ENCODE results near the gene KLK1.

Gene KLK1

DNA sequence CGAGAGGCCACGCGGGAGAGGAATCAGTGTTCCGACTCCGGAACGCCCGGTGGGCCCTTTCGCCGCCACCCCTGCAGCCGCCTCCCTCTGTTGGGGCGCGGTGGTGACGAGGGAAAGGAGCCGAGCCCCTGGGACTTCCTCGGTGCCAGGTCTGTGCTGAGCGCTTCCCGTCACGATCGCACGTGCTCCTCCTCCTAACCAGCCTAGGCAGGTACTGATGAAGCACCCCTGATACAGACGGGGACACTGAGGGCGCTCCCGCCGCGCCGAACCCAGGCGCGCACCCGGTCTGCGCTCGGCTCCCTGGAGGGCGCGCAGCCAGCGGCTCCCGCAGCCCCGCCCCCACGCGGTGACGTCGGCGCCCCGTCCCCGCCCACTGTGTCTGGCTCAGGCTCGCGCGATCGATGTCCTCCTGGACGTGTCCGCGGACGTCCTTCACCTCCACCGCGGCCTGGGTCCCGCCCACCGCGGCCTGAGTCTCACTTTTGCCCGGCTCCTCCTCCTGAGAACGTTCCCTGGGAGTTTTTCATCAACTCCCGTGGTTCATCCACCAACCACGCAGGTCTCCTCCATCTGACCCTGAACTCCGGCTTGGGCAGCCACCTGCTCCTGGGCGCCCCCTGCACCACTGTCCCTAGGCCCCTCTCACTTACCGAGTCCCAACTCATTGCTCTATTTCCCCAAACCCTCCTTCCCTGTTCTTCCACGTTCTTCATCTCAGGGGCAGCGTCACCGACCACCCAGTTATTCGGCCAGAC lies 12.4 kb upstream of the KLK1 start:
- DNase-seq: no peak

DNA sequence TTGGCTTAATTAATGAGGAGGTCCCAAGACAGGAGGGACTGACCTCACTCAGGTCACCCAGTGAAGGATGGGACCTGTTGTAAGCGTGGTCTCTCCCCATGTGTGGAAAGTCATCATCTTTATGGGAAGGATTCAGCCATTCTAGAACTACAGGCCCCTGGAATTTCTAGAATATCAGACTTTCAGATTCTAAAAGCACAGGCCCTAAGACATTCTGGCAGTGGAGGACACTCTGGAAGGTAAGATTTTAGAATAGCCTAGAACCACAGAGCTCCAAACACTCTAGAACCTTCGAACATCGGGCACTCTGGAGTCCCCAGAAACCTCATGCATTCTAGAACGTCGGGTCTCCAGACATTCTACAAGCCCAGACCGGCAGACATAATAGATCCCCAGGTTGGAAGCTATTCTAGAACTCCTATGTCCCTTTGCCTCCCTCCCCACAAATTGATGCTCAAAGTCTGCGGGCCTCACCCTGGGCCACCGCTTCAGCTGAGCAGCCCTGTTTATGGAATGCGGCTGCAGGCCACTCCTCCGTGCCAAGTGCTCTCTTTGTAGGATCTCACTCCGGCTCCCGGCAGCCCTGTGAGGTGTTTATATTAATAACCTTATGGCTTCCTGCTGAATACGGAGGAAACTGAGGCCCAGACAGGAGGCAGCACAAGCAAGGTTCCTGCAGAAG lies 11.7 kb upstream of the KLK1 start:
- no peak for DNase-seq

DNA sequence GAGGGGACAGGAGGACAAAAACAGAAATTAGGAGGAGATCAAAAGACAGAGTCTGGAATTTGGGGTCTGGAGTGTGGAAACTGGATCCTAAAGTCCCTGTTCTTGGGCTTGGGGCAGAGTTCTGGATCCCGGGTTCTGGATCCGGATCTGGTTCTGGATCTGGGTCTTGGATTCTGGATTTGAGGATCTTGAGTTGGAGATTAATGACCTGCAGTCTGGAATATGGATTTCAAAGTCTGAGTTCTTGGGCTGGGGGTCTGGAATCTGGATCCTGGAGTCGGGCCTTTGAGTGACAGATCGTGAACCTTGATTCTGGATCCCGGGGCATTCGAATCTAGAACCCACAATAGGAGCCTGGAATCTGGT lies 10.2 kb upstream of the KLK1 start:
- DNase-seq: no peak

DNA sequence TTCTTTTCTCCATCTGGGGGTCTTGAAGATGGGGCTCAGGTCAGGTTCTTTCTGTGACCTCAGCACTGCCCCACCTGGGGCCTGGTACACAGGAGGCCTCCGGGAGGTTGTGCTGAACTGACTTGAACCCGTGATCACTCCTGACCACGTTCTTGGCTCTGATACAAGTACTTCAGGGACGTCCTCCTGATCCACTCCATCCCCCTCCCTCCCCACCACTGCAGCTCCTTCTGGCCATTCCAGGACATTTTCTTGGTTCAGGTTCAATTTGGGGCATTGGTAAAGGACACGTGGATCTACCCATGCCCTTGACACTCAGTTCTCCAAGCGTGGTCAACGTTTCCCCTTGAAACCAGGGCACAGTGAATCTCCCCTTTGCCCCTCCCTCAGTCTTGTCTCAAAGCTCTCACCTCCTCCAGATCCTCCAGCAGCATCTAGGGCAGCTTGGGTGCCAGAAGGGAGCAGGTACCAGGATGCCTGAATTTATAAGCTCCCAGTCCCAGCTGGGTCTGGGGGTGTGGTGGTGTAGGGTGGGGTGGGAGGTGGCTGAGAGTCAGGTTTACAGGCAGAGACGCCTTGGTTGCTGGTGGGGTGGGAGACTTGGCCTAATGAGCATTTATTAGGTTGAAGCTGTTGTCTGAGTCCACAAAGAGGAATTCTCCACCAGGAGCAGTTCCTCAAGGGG lies 9.7 kb upstream of the KLK1 start, which contains the start of gene KLK15:
Gene KLK15 (minus strand): TSS at position 458 of the 685 bp plus-strand sequence. CDS start 2,082 bp downstream, outside the sequence.
- no peak for DNase-seq

DNA sequence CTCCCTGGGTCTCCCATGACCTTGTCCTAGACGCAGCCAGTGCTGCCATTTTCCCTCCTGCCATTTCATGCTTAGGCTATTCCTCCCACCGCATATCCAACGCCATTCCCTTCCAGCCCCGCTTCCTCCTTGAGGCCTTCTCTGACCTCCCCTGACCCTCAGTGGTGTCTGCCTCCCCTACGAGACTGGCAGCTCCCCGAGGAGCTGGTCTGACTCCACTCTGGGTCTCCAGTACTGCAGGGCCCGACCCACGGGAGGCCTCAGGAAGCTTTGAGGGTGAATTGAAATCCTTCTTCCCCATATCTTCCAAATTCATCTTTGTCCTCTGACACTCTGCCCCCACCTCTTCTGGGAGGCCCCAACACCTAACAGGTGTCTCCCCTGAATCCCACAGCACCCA lies 9.1 kb upstream of the KLK1 start:
- DNase-seq: no peak

DNA sequence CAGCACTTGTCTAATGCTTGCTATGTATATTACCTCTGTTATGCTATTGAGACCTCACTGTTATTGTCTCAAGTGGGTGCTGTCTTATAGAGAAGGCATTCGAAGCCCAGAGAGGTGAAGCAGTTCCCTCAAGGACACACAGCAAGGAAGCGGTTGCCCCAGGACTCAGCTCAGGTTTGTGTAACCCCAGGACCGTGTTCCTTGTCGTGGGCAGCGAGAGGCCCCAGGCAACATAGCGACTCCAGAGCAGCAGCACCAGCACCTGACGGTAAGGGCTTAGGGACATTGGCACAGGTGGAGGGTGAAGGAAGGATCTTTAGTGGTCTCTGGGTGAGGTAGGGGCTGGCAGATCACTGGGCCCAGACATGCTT lies 7.4 kb upstream of the KLK1 start:
- no peak for DNase-seq

DNA sequence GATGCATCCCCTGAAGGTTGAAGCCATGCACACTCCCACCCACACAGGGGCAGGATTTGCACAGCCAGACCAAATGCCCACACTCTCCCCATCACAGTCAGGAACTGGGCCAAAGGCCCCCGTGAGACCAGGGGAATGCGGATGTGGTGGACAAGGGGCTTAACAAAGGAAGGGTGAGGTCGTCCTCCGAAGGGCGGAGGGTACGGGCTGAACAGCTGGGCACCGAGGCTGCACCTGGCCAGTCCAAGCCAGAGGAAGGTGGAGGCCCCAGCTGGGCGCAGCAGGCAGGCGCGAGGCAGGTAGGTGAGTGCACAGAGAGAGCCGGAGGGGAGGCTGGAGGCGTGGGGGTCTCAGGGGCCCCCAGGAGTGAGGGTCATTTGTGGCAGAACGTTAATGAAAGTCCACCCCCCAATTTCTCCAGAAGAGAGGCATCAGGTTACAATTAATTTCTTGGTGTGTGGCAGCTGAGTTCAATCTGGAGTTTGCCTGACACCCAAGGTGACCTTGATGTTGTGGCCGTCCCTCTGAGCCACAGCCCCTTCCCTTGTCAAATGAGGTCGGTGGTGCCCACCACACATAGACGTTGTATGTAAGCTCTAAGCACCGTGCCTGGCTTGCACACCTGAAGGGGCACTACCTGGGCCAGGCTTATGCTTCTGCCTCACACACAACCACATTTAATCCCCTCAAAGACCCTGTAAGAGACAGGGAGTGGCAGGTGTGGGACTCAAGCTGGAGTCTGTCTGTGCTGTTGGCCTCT lies 6.9 kb upstream of the KLK1 start:
- no peak for DNase-seq

DNA sequence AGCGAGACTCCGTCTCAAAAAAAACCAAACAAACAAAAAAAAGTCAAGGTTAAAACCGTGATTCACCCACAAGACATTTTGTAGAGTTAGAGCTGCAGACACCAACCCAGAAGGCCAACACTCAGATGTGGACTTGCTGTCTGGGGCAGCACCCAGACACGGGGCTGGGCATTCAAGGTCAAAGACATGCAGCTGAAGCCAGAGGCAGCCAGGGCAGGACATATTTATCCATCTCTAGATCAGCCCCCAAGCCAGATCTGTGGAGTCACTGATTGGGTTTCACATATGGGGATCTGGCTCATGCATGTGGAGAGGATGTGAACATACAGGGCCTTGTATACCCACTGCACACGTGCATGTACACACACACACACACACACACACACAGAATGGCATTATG lies 6.2 kb upstream of the KLK1 start:
- DNase-seq: no peak

DNA sequence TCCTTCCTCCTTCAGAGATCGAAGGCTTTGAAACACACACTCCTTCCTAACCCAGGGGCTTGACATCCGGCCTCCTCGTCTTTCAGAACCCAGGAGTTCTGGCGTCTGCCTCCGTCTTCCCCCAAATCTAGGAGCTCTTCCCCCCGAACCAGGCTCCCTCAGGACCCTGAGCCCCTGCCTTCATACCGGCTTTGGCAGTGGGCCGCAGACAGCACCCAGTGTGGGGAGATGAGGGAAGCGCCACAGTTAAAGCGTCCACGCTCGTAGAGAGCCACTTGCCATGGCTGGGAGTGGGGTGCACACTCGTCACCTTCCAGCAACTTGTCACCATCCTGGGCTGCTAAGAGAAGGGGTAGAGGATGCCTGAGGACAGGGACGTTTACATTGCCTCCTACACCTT lies 3.9 kb upstream of the KLK1 start:
- DNase-seq: no peak

DNA sequence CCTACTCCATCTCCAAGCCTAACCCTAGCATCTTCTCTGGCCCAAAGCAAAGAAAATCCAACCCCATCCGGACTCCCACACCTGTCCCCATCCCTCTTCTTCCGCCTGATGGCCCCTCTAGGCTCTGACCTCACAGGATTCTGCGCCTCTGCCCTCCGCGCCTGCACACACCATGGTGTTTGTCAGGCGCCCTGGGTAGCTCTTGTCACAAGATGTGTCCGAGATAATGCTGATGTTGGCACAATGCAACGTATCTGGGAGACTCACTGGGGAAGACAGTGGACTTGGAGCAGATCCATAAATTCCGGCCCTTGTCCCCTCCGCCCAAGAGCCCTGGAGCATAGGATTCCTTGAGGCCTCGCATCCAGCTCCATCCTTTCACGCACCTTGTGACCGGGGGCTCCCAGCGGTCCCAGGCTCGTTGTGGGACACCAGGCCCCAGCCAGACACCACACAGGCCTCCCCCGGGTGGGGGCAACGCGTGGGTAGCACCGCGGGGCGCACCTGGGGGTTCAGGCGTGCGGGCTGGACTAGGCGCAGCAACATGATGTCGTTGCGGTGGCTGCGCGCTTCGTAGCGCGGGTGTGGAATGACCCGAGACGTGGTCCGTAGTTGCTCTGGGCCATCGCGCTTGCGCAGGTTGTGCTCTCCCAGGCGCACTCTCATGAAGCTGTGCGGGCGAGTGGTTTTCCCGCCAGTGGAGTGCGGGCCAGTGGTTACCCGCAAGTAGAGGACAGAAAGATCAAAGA lies 3.1 kb upstream of the KLK1 start:
- no peak for DNase-seq

DNA sequence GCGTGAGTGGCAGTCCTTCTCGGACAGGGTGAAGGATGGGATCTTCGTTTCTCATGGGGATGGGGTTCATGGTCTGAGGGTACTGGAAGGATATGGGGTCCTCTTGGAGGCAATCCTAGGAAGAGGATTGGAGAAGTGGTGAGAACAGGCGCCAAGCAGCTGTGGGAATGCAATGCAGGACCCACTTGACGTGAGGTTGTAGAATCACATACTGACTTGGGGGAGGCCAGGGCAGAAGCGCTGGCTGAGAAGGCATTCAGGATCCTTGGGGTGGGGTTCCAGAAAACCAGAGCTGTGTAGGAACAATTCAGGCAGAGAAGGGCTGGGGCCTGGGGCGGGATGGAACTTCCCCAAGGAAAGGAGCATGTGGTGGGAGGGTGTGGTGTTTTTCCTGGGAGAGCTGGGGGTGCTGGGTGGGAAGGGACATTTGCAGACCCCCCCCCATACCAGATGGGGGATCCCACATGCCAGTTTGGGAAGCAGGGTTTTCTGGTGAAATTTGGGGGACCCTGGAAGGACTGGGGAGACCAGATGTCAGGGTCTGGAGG lies 852 bp downstream of the KLK1 start:
- no peak for DNase-seq

DNA sequence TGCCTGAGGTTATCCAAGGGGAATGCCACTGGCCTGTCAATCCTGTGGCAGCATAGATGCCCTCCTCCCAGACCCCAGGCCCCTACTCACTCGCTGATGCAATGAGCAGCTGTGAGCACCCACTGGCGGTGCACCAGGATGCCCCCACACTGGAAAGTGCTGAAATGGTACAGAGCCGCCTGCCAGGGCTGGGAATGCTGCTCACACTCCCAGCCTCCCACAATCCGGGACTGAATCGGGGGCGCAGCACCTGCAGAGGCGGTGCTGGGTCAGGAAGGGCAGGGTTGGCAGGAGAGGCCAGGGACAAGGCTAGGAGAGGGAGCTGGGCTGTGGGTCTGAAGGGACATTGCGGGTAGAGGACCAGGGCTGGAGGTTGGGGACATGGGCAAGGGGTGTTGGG lies 2.0 kb downstream of the KLK1 start:
- no peak for DNase-seq

DNA sequence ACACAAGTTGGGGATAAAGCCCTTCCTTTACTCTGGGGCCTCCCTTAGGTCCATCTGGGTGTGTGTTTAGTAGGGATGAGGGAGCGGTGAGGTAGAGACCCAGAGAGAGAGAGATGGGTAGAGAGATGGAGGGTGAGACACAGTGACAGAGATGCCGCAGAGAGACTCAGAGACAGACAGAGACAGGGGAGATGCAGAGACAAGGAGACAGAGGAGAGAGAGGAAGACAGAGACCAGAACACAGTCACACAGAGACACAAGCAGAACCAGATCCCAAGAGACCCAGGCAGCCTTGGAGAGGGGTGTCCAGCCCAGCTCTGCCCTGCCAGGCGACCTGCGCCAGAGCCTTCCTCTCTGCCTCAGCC lies 2.4 kb downstream of the KLK1 start:
- DNase-seq: no peak

DNA sequence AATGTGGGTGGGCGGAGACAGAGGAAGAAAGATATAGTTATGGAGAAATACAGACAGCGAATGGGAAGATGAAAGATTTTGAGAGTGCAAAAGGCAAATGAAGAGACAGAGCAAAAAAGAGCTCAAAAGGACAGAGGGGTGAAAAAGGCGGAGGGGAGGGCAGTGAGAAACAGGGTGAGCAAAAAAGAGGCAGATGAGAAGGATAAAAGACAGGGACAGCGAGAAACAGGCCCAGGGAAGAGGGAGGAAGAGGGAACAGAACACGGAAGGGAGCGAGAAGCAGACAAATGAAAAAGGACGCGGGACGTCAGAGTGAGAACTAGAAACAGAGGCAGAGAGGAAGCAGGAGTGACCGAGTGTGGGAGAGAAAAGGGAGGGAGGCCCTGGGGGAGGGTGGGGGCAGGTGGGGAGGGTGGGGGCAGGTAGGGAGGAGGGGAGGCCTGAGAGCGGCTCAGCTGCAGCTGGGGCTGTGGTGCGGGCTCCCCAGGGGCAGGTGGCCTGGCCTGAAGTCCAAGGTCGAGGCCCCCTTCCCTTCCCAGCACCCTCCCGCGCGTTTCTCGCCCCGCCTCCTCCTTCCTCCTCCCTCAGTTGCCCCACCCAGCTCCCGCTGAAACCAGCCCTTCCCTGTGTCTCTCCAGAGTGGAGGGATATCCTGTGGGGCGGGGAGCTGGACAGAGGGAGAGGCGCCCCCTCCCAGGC lies 2.9 kb downstream of the KLK1 start:
- DNase-seq: no peak

DNA sequence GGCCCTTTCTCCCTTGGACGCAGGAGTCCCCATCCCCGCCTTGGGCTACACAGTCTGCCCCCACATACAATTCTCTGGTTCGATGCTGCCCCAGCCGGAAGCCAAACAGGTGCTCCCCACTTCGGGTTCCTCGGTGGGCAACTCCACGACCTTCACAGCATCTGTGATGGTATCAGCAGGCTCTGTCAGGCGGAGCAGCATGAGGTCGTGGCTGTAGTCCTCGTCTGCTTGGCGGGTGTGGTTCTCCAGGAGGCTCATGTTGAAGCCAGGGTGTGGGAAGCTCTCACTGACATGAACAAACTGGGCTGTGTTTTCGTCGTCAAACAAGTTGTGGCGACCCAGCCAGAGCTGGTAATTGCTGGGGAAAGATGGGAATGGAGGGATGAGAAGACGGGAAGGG lies 3.5 kb downstream of the KLK1 start:
- DNase-seq: no peak

DNA sequence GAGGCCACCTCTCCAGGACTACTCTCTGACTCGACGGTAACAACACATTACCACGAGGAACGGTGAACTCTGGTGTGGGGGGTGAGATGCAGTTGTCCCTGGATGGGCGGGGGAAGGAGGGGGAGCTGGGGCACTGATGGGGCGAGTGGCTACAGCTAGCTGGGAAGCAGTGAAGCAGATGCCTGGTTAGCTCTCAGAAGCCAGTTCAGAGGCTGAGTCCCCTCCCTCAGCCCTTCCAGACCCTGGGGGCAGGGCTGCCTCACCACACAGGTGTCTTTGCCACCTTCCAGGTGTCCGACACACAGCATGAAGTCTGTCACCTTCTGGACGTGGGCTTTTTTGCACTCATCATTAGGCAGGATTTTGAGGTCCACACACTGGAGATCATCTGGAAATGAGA lies 4.0 kb downstream of the KLK1 start:
- no peak for DNase-seq

DNA sequence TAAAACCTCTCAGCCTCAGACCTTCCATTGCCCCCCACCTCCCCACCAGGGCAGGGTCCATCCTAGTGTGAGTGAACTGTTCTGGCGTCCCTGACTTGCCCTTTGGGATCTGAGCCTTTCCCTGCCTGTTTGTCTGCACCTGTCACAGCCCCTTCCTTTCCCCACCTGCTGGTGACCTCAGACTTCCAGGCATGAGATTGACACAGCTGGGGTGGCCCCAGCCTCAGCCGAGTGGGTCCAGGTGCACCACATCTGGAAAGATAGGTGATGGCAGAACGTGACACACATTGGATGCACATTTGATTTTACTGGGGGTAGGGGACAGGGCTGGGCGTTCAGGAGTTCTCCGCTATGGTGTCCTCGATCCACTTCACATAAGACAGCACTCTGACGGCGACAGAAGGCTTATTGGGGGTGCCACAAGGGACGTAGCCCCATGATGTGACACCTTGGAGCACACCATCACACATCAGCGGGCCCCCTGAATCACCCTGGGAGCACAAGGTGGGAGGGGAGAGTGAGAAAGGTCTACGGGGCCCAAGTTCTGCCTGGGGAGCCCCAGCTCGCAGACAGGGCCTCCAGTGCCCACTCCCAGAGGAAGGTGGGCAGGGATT lies 4.6 kb downstream of the KLK1 start:
- DNase-seq: no peak

DNA sequence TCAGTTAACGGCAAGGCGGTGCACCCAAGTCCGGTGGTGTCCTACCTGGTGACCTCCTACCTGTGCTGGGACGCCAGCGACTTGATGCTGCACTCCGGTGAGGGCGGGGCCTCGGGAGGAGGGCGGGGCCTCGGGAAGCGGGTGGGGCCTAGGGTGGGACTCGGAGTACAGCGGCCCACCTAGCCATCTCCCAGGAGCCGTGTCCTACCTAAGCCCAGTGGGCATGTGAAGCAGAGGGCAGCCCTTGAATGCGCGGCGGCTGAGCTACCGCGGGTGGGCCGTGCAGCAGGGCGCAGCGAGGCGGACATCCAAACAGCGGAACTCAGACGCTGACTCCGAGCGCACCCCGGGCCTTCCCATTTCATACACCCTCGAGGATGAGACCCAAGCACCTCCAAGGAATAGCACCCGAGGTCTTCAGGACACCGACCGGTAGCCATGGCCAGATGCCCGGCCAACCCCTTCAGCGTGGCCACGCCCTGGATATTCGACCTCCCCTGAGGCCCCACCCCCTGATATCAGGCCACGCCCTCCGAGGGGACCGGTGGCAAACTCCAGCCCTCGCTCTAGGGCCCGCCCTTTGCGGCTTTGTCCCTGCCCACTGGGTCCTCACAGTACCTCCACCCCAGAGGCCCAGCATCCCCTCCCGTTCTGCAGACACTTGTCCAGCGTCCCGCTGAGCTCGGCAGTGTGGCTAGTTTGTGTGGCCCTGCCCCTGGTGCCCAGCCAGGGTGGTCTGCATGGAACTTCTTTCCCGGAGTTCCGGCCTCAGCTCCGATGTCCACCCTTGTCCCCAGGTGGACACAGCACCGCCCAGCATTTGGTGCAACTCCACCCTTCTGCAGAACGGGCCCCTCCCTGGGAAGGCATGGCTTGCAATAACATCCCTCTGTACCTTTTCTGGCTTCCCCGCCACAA lies 5.4 kb downstream of the KLK1 start:
- no peak for DNase-seq

DNA sequence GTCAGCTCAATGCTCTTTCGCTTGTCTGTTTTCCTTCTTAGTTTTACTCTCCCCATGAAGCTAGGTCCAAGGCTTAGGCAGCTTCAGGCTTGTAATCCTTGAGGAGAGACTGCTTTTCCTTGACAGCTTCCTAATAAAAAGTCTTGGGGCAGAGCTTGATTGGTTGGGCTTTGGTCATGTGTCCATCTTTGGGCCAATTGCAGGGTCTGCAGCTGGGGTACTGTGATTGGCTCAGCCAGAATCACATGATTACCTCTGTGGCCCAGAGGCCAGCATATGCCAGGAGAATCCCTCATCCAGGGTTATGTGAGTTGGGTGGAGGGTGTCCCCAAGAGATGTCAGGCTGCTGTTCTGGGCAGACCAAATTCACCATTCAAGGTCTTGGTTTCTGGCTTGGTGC lies 8.1 kb downstream of the KLK1 start:
- DNase-seq: no peak

DNA sequence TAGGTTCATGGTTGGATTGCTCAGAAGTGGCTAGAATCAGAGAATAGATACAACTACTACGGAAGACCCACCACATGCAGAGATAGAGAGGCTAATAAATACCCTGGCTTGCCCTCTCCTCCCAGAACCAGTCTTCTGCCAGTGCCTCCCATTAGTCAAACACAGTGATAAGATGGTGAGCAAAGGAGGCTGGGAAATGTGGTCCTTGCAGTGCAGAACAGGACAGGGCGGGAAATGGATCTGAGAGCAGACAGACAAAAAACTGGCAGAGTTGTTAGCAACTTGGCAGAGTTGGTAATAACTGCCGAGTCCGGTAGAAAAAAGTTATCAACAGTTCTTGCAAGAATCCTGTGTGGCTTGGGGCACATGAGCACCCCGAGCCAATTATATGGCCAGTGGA lies 8.7 kb downstream of the KLK1 start:
- DNase-seq: no peak
